ENCODE results near the gene MINDY4.

DNA sequence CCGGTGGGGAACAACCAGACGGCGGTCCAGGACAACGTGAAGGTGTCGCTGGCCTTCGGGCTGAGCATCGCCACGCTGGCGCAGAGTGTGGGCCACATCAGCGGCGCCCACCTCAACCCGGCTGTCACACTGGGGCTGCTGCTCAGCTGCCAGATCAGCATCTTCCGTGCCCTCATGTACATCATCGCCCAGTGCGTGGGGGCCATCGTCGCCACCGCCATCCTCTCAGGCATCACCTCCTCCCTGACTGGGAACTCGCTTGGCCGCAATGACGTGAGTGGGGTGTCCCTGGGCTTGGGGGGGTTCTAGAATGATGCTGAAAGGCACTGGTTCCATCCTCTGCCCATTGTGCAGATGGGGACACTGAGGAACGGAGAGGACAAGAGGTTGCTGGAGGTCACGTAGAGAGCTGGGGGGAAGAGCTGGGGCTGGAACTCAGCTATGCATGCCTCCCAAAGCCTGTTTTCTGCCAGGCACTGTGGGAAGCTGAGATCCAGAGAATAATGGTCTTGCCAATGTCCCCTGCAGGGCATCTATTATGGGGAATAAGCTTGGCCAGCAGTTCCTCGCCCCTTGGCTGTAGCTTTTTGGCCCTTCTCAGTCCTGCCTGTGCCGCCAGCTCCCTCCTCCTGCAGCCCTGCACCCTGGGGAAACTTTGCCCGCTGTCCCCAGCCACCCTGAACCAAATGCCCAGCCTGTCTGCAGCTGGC lies 141.0 kb downstream of the MINDY4 start:
- no peak for TF ChIP-seq GATA2 (IDR thresholded peaks at IDR 0.05; ENCODE audit: low read depth, low read length)
- TF ChIP-seq GATA3 (IDR thresholded peaks at IDR 0.05; ENCODE audit: low read depth, low read length) = no peak

Measured in SH-SY5Y (cell line).